ENCODE results near the gene DBT. TPM values are rescaled to one million over a fixed set of nuclear protein-coding genes. Genes with fewer than 3 reads are reported as not detected.
"Not testable (repeated sequence)": the region's sequence is repeated elsewhere in the genome, so short reads cannot be mapped to it uniquely, and the experiment has no call there.

Gene DBT
- total and polyA plus RNA-seq, 7 donors = 3.6 to 28.2 (median 16.1) TPM

DNA sequence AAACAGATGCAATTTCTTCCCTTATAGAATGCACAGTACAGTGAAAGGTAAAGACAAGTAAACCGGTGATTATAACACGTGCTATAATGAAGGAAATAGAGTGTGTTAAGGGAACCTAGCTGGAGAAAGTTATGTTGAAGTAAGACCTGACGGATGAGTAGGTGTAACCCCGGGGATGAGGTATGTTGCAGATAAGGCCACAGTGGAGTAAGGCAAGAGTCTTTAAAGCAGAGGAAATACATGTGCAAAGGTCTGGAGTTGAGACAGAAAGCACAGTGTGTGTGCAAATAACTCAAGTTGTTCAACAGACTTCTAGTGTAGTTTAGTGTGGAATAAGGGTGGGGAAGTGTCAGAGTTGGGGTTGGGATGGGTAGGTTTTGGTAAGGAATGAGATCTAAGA, 2.9 kb downstream of the DBT start:
- H3K36me3 ChIP-seq (ENCODE audit: insufficient read depth in 1 of 2, low read depth in 1 of 2) = peaks cover 0 to 14% of the 10 kb centered on the region in 2 donors
- no peak overlapping the region for H3K27ac ChIP-seq
- no peaks in the 10 kb centered on the region for H3K9me3 ChIP-seq
- WGBS, 3 donors = 83 to 93% (median 86%) methylated on average over 4 of the region's 4 CpGs
- H3K4me3 ChIP-seq = no peak overlapping the region
- TF ChIP-seq CTCF (IDR thresholded peaks at IDR 0.05) = no peak
- intact Hi-C loops (cut with DNase I) = loop anchor here in 1 of 2 donors (5.0 kb wide), 1 partner anchor 114 kb away; the partner anchor contains the start of genes SASS6 and TRMT13
- DNase-seq (no peak), ATAC-seq (no peak)
- H3K4me1 ChIP-seq = peaks cover 14% of the 10 kb centered on the region
- no peaks in the 10 kb centered on the region for H3K27me3 ChIP-seq (ENCODE audit: insufficient read depth in 3 of 3, low read length in 2 of 3)

GRCh38 chr1:100240631-100241030, 9.0 kb downstream of the DBT start:
- no peak for TF ChIP-seq CTCF (IDR thresholded peaks at IDR 0.05)
- H3K4me3 ChIP-seq = no peak overlapping the region
- DNase-seq (no peak), ATAC-seq (no peak)
- no peaks in the 10 kb centered on the region for H3K27me3 ChIP-seq (ENCODE audit: insufficient read depth in 3 of 3, low read length in 2 of 3)
- H3K4me1 ChIP-seq = no peaks in the 10 kb centered on the region
- H3K9me3 ChIP-seq = no peaks in the 10 kb centered on the region
- intact Hi-C loops (cut with DNase I) = no loop called here
- no peak overlapping the region for H3K27ac ChIP-seq
- WGBS, 3 donors = 89 to 90% (median 89%) methylated on average over 4 of the region's 4 CpGs
- H3K36me3 ChIP-seq (ENCODE audit: insufficient read depth in 1 of 2, low read depth in 1 of 2) = peaks cover 0 to 32% of the 10 kb centered on the region in 2 donors

DNA sequence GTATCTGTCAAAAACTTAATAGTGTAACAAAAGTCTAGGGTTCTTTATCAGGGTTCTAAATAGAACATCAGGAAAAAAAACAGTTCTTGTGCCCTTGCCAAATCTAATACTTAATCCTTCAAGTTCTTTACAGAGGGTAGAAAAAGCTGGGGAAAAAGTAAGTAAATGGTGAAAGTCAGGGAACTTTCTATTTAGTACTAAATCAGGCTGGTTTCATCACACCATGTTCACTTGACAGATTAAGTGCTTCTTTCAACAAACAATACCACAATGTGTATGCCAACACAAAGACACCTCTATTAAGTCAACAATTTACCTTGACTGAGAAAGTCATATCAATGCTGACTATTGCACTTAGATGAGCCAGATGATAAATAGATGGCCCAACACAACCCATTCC, 9.7 kb downstream of the DBT start:
- no peak for ATAC-seq
- H3K36me3 ChIP-seq (ENCODE audit: insufficient read depth in 1 of 2, low read depth in 1 of 2) = peaks cover 0 to 38% of the 10 kb centered on the region in 2 donors
- intact Hi-C loops (cut with DNase I) = no loop called here
- TF ChIP-seq CTCF (IDR thresholded peaks at IDR 0.05) = no peak
- H3K9me3 ChIP-seq = no peaks in the 10 kb centered on the region
- H3K4me3 ChIP-seq = no peak overlapping the region
- DNase-seq = no peak
- no peak overlapping the region for H3K27ac ChIP-seq
- H3K4me1 ChIP-seq = no peaks in the 10 kb centered on the region
- H3K27me3 ChIP-seq (ENCODE audit: insufficient read depth in 3 of 3, low read length in 2 of 3) = no peaks in the 10 kb centered on the region

DNA sequence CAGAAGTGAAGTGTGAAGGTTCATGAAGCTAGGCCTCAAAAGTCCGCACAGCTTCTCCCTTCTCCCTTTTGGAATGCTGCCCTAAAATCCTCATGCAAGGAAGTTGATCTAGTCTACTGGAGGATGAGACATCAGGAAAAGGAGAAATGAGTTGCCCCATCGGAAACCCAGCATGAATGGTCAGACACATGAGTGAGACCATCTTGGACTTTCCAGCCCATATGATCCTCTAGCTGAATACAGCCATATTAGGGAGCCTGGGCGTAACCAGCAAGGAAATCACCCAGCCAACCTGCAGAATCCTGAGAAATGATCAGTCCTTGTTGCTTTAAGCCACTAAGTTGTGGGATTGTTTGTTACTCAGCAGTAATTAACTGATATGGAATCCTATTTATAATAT, 12.5 kb downstream of the DBT start:
- ATAC-seq (no peak), DNase-seq (no peak)
- H3K4me3 ChIP-seq = no peak overlapping the region
- 96 to 97% (median 97%) methylated on average over 3 of the region's 3 CpGs for WGBS, 3 donors
- intact Hi-C loops (cut with DNase I) = no loop called here
- no peaks in the 10 kb centered on the region for H3K9me3 ChIP-seq
- TF ChIP-seq CTCF (IDR thresholded peaks at IDR 0.05) = no peak
- no peaks in the 10 kb centered on the region for H3K27me3 ChIP-seq (ENCODE audit: insufficient read depth in 3 of 3, low read length in 2 of 3)
- H3K36me3 ChIP-seq (ENCODE audit: insufficient read depth in 1 of 2, low read depth in 1 of 2) = peaks cover 0 to 63% of the 10 kb centered on the region in 2 donors
- no peak overlapping the region for H3K27ac ChIP-seq
- no peaks in the 10 kb centered on the region for H3K4me1 ChIP-seq

- peaks cover 0 to 83% of the 10 kb centered on the region in 2 donors for H3K36me3 ChIP-seq (ENCODE audit: insufficient read depth in 1 of 2, low read depth in 1 of 2)
- DNase-seq (no peak), ATAC-seq (no peak)
- no peaks in the 10 kb centered on the region for H3K27me3 ChIP-seq (ENCODE audit: insufficient read depth in 3 of 3, low read length in 2 of 3)
- no peaks in the 10 kb centered on the region for H3K9me3 ChIP-seq
- WGBS, 3 donors = 88 to 96% (median 92%) methylated on average over 1 of the region's 1 CpG
- no peak overlapping the region for H3K27ac ChIP-seq
- no peaks in the 10 kb centered on the region for H3K4me1 ChIP-seq
- intact Hi-C loops (cut with DNase I) = no loop called here
- no peak overlapping the region for H3K4me3 ChIP-seq
- TF ChIP-seq CTCF (IDR thresholded peaks at IDR 0.05) = no peak
Observed at GRCh38 chr1:100234432-100234831, 15.2 kb downstream of the DBT start.

DNA sequence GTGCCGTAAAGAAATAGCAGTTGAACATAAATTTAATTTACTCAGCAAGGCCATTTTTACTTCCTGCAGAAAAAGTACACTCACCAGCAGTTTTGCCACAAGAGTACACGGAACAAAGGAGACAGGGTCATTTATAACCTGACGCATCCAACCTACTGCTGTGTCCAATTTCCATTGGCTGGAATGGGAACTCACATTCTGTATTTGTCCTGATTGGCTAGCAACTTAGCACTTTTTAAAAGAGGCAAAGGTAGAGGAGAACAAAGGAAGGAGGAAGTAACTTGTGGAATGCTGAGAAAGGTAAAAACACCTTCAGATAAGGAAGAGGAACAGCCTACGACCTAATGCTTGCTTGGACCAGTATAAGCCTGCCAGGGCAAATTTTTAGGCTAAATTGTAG, 16.1 kb downstream of the DBT start:
- intact Hi-C loops (cut with DNase I); H3K27ac ChIP-seq; H3K9me3 ChIP-seq; H3K4me3 ChIP-seq; H3K27me3 ChIP-seq (ENCODE audit: insufficient read depth in 3 of 3, low read length in 2 of 3); ATAC-seq; DNase-seq; H3K4me1 ChIP-seq: not testable (repeated sequence)
- peaks cover 0 to 81% of the 10 kb centered on the region in 2 donors for H3K36me3 ChIP-seq (ENCODE audit: insufficient read depth in 1 of 2, low read depth in 1 of 2)
- WGBS, 3 donors = 84 to 88% (median 86%) methylated on average over 4 of the region's 4 CpGs

Data from psoas muscle (tissue), 8 donors.